ENCODE measurements around the gene CTDP1. TPM values are rescaled to one million over a fixed set of nuclear protein-coding genes. Genes with fewer than 3 reads are reported as not detected.
A peak's percentile ranks its signal among the peaks of the same experiment; 100 is the strongest.
"Not testable (repeated sequence)": the region's sequence is repeated elsewhere in the genome, so short reads cannot be mapped to it uniquely, and the experiment has no call there.

CTDP1 gene
- total RNA-seq, 1 donor from 2014 or later = 9.4 TPM

DNA sequence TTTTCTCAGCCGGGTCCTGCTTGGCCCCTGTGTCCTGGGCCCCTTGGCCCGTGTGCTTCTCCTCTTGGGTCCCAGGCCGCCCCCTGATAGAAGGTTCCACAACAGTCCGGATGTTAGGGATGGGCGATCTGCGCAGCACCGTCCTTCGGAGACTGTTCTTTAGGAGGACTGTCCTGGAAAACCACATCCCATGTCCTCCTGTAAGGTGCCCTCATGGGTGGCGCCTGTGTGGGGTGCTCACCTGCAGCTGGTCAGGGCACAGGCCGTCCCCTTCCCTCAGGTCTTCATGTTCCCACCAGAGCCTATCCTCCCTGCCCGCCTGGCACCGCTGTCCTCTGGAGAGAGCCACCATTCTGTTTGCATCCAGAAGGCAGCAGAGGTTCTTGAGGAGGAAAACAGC, 50.0 kb downstream of the CTDP1 start:
- no peaks in the 10 kb centered on the region for H3K27me3 ChIP-seq (ENCODE audit: control insufficient read depth in 3 of 3, insufficient read depth in 3 of 3, low read length in 3 of 3)
- no peak overlapping the region for H3K9ac ChIP-seq (ENCODE audit: low read depth in 1 of 3, low read length in 3 of 3)
- H3K27ac ChIP-seq (ENCODE audit: low read depth, low read length) = no peak overlapping the region
- peaks cover 37 to 59% (median 51%) of the 10 kb centered on the region in 3 donors for H3K36me3 ChIP-seq (ENCODE audit: control insufficient read depth in 3 of 3, insufficient read depth in 3 of 3, low read length in 3 of 3)
- H3K4me1 ChIP-seq (ENCODE audit: control insufficient read depth in 3 of 3, insufficient read depth in 3 of 3, low read length in 3 of 3) = no peaks in the 10 kb centered on the region
- peaks cover 3 to 16% (median 14%) of the 10 kb centered on the region in 3 donors for H3K9me3 ChIP-seq (ENCODE audit: control insufficient read depth in 3 of 3, low read length in 3 of 3)
- H3K4me3 ChIP-seq (ENCODE audit: low read length in 3 of 3) = no peak overlapping the region

DNA sequence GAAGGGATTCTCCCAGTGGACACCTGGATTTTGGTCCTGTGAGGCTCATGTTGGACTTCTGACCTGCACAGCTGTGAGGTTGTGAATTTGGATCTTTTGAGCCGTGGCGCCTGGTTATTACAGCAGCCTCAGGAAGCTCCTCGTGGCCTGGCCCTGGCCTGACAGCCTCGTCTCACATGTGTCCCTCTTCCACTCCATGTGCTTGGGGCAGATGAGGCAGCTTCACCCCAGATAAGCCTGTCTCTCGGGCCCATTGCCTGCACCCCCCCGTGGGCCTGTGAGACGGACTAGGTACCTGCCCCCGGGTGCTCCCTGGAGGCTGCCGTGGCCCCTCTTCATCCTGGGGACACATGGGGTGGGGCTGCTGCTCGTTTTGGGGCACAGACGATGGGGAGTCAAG, 51.2 kb downstream of the CTDP1 start:
- Histone ChIP-seq H3K9me3 (ENCODE audit: control insufficient read depth in 3 of 3, low read length in 3 of 3) (peaks cover 3 to 16% (median 14%) of the 10 kb centered on the region in 3 donors), H3K27me3 (ENCODE audit: control insufficient read depth in 3 of 3, insufficient read depth in 3 of 3, low read length in 3 of 3) (no peaks in the 10 kb centered on the region), H3K4me1 (ENCODE audit: control insufficient read depth in 3 of 3, insufficient read depth in 3 of 3, low read length in 3 of 3) (no peaks in the 10 kb centered on the region), H3K36me3 (ENCODE audit: control insufficient read depth in 3 of 3, insufficient read depth in 3 of 3, low read length in 3 of 3) (peaks cover 43 to 63% (median 53%) of the 10 kb centered on the region in 3 donors), H3K27ac (ENCODE audit: low read depth, low read length) (no peak overlapping the region), H3K4me3 (ENCODE audit: low read length in 3 of 3) (no peak overlapping the region), H3K9ac (ENCODE audit: low read depth in 1 of 3, low read length in 3 of 3) (no peak overlapping the region)

DNA sequence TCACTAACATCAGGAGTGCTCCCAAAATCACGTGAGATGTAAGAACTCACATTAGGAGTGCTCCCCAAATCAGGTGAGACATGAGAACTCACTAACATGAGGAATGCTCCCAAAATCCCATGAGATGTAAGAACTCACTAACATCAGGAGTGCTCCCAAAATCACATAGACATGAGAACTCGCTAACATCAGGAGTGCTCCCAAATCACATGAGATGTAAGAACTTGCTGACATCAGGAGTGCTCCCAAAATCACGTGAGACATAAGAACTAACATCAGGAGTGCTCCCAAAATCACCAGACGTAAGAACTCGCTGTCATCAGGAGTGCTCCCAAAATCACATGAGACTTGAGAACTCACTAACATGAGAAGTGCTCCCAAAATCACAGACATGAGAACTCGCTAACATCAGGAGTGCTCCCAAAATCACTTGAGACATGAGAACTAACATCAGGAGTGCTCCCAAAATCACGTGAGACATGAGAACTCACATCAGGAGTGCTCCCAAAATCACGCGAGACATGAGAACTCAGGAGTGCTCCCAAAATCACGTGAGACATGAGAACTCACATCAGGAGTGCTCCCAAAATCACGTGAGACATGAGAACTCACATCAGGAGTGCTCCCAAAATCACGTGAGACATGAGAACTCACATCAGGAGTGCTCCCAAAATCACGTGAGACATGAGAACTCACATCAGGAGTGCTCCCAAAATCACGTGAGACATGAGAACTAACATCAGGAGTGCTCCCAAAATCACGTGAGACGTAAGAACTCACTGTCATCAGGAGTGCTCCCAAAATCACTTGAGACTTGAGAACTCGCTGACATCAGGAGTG, 52.5 kb downstream of the CTDP1 start:
- Histone ChIP-seq H3K9me3 (ENCODE audit: control insufficient read depth in 3 of 3, low read length in 3 of 3) (peaks cover 3 to 16% (median 14%) of the 10 kb centered on the region in 3 donors), H3K36me3 (ENCODE audit: control insufficient read depth in 3 of 3, insufficient read depth in 3 of 3, low read length in 3 of 3) (peaks cover 50 to 72% (median 63%) of the 10 kb centered on the region in 3 donors)
- not testable (repeated sequence) for H3K4me3 ChIP-seq (ENCODE audit: low read length in 3 of 3); H3K27me3 ChIP-seq (ENCODE audit: control insufficient read depth in 3 of 3, insufficient read depth in 3 of 3, low read length in 3 of 3); H3K9ac ChIP-seq (ENCODE audit: low read depth in 1 of 3, low read length in 3 of 3); H3K4me1 ChIP-seq (ENCODE audit: control insufficient read depth in 3 of 3, insufficient read depth in 3 of 3, low read length in 3 of 3); H3K27ac ChIP-seq (ENCODE audit: low read depth, low read length)

DNA sequence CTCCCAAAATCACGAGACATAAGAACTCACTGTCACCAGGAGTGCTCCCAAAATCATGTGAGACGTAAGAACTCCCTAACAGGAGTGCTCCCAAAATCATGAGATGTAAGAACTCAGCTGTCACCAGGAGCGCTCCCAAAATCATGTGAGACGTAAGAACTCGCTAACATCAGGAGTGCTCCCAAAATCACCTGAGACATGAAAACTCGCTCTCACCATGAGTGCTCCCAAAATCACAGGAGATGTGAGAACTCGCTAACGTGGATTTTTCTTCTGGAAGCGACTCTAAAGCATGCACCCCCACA, 53.1 kb downstream of the CTDP1 start:
- no peaks in the 10 kb centered on the region for H3K27me3 ChIP-seq (ENCODE audit: control insufficient read depth in 3 of 3, insufficient read depth in 3 of 3, low read length in 3 of 3)
- peaks cover 55 to 73% (median 65%) of the 10 kb centered on the region in 3 donors for H3K36me3 ChIP-seq (ENCODE audit: control insufficient read depth in 3 of 3, insufficient read depth in 3 of 3, low read length in 3 of 3)
- H3K27ac ChIP-seq (ENCODE audit: low read depth, low read length) = no peak overlapping the region
- H3K9me3 ChIP-seq (ENCODE audit: control insufficient read depth in 3 of 3, low read length in 3 of 3) = peaks cover 3 to 16% (median 13%) of the 10 kb centered on the region in 3 donors
- peak overlapping the region in 1 of 3 donors; percentile 6 for H3K4me3 ChIP-seq (ENCODE audit: low read length in 3 of 3)
- no peak overlapping the region for H3K9ac ChIP-seq (ENCODE audit: low read depth in 1 of 3, low read length in 3 of 3)
- H3K4me1 ChIP-seq (ENCODE audit: control insufficient read depth in 3 of 3, insufficient read depth in 3 of 3, low read length in 3 of 3) = no peaks in the 10 kb centered on the region

DNA sequence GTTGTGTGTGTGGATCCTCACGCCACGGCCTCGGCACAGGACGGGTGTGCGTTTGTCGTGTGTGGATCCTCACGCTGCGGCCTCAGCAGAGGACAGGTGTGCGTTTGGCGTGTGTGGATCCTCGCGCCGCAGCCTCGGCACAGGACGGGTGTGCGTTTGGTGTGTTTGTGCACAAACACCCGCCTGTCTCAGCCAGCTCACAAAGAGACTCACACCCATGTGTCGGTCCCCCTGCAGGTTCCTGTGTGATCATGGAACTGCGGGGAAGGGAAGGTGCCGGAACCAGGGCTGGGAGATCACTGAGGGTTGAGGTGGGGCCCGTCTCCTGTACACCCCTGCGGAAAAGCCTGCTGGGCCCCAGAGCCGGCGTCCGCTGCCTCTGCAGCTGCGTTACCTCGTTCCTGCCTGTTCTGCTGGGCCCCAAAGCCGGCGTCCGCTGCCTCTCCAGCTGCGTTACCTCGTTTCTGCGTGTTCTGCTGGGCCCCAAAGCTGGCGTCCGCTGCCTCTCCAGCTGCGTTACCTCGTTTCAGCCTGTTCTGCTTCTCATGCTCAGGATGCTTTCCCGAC, 53.6 kb downstream of the CTDP1 start:
- no peaks in the 10 kb centered on the region for H3K4me1 ChIP-seq (ENCODE audit: control insufficient read depth in 3 of 3, insufficient read depth in 3 of 3, low read length in 3 of 3)
- H3K9me3 ChIP-seq (ENCODE audit: control insufficient read depth in 3 of 3, low read length in 3 of 3) = peaks cover 3 to 16% (median 13%) of the 10 kb centered on the region in 3 donors
- H3K27me3 ChIP-seq (ENCODE audit: control insufficient read depth in 3 of 3, insufficient read depth in 3 of 3, low read length in 3 of 3) = no peaks in the 10 kb centered on the region
- no peak overlapping the region for H3K9ac ChIP-seq (ENCODE audit: low read depth in 1 of 3, low read length in 3 of 3)
- H3K27ac ChIP-seq (ENCODE audit: low read depth, low read length) = no peak overlapping the region
- peaks cover 56 to 73% (median 68%) of the 10 kb centered on the region in 3 donors for H3K36me3 ChIP-seq (ENCODE audit: control insufficient read depth in 3 of 3, insufficient read depth in 3 of 3, low read length in 3 of 3)
- H3K4me3 ChIP-seq (ENCODE audit: low read length in 3 of 3) = peak overlapping the region in 1 of 3 donors; percentile 6

DNA sequence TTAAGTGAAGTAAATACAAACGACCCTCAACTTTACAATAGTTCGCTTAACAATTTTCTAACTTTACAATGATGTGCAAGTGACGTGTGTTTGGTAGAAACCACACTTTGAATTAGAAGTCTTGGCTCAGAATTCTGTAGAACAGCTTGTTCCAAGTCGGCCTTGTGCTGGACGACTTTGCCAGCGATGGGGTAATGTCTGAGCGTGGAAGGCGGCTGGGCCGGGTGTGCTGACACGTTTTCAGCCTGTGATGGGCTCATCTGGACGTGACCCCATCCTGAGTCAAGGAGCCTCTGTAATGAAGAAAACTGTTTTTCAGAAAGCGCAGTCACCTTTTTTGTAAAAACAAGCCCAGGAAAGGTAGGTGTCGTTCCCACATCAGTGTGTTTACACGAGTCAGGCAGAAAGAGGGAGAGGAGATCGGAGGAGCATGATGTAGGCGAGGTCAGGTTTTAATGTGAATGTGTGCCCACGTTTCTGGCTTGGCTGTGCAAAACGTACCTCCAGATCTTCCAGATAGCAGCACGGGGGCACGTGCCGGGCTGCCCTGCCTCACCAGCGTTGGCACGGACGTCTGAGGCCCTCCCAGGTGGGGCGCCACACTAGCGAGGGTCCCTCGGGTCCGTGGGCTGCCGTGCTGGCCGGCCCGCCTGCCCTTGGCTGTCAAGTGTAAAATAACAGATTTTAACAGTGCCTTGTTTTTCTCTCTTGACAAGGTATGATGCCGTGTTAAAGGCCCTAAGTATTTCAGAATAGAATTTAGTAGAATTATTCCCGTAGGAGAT, 54.6 kb downstream of the CTDP1 start:
- H3K27ac ChIP-seq (ENCODE audit: low read depth, low read length) = peak overlapping the region; percentile 25
- H3K9me3 ChIP-seq (ENCODE audit: control insufficient read depth in 3 of 3, low read length in 3 of 3) = peaks cover 3 to 16% (median 13%) of the 10 kb centered on the region in 3 donors
- no peak overlapping the region for H3K4me3 ChIP-seq (ENCODE audit: low read length in 3 of 3)
- peaks cover 48 to 67% (median 65%) of the 10 kb centered on the region in 3 donors for H3K36me3 ChIP-seq (ENCODE audit: control insufficient read depth in 3 of 3, insufficient read depth in 3 of 3, low read length in 3 of 3)
- no peak overlapping the region for H3K9ac ChIP-seq (ENCODE audit: low read depth in 1 of 3, low read length in 3 of 3)
- H3K27me3 ChIP-seq (ENCODE audit: control insufficient read depth in 3 of 3, insufficient read depth in 3 of 3, low read length in 3 of 3) = no peaks in the 10 kb centered on the region
- H3K4me1 ChIP-seq (ENCODE audit: control insufficient read depth in 3 of 3, insufficient read depth in 3 of 3, low read length in 3 of 3) = no peaks in the 10 kb centered on the region

DNA sequence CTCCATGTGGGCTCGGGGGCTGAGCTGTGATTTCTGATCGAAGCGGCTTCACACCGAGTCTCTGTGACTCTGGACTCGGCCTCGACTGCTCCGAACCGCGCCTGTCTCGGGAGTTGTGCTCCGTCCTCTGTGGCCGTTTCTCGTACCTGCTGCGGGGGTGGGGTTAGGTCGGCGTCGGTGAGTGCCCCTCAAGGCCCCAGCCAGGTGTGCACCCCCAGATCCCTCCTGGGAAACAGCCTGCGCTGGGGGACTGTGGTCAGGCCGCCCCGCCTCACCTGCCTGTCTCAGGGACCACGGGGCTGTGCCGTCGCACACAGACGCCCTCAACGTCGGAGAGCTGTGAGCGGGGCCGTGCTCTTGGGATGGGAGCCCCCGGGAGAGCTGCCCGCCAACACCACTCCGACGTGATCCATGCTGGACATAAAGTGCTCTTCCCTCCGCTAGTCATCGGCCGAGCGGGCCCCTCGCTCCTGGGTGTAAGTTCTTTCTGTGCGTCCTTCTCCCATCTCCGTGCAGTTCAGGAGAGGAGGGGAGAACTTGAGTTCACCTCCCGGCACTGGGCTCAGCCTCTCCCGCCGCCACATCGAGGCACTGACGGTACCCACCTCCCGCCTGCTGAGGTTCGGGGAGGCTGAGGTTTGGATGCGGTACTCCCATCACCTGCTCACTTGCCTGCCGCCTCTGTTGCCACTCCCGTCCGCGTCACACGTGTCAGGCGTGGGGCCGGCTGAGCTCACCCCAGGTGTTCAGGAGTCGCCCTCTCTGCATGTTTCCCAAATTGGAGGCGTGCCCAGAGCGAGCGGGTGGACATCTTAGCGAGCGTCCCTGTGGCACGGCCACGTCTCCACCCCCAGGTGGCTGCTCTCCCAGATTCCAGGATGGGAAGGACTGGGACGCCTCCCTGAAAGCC, 55.7 kb downstream of the CTDP1 start:
- H3K4me3 ChIP-seq (ENCODE audit: low read length in 3 of 3) = no peak overlapping the region
- H3K36me3 ChIP-seq (ENCODE audit: control insufficient read depth in 3 of 3, insufficient read depth in 3 of 3, low read length in 3 of 3) = peaks cover 41 to 63% (median 56%) of the 10 kb centered on the region in 3 donors
- no peak overlapping the region for H3K9ac ChIP-seq (ENCODE audit: low read depth in 1 of 3, low read length in 3 of 3)
- no peak overlapping the region for H3K27ac ChIP-seq (ENCODE audit: low read depth, low read length)
- peaks cover 3 to 16% (median 13%) of the 10 kb centered on the region in 3 donors for H3K9me3 ChIP-seq (ENCODE audit: control insufficient read depth in 3 of 3, low read length in 3 of 3)
- H3K27me3 ChIP-seq (ENCODE audit: control insufficient read depth in 3 of 3, insufficient read depth in 3 of 3, low read length in 3 of 3) = no peaks in the 10 kb centered on the region
- H3K4me1 ChIP-seq (ENCODE audit: control insufficient read depth in 3 of 3, insufficient read depth in 3 of 3, low read length in 3 of 3) = no peaks in the 10 kb centered on the region

DNA sequence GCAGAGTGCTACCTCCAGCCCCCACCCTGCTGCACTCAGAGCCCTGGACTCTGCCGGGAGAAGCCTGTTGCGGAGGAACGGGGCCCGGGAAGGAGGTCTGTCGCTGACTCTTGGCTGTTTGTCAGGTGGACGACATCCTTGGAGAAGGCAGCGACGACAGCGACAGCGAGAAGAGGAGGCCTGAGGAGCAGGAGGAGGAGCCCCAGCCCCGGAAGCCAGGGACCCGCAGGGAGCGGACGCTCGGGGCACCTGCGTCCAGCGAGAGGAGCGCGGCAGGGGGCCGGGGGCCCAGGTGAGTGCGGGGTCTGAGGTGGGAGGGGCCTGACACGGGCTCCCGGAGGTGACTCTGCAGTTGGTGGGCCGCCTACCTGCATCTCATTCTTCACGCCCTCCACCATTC, 56.6 kb downstream of the CTDP1 start:
- no peak overlapping the region for H3K4me3 ChIP-seq (ENCODE audit: low read length in 3 of 3)
- H3K9ac ChIP-seq (ENCODE audit: low read depth in 1 of 3, low read length in 3 of 3) = no peak overlapping the region
- H3K4me1 ChIP-seq (ENCODE audit: control insufficient read depth in 3 of 3, insufficient read depth in 3 of 3, low read length in 3 of 3) = no peaks in the 10 kb centered on the region
- peaks cover 3 to 14% (median 13%) of the 10 kb centered on the region in 3 donors for H3K9me3 ChIP-seq (ENCODE audit: control insufficient read depth in 3 of 3, low read length in 3 of 3)
- no peak overlapping the region for H3K27ac ChIP-seq (ENCODE audit: low read depth, low read length)
- peaks cover 38 to 63% (median 47%) of the 10 kb centered on the region in 3 donors for H3K36me3 ChIP-seq (ENCODE audit: control insufficient read depth in 3 of 3, insufficient read depth in 3 of 3, low read length in 3 of 3)
- no peaks in the 10 kb centered on the region for H3K27me3 ChIP-seq (ENCODE audit: control insufficient read depth in 3 of 3, insufficient read depth in 3 of 3, low read length in 3 of 3)

DNA sequence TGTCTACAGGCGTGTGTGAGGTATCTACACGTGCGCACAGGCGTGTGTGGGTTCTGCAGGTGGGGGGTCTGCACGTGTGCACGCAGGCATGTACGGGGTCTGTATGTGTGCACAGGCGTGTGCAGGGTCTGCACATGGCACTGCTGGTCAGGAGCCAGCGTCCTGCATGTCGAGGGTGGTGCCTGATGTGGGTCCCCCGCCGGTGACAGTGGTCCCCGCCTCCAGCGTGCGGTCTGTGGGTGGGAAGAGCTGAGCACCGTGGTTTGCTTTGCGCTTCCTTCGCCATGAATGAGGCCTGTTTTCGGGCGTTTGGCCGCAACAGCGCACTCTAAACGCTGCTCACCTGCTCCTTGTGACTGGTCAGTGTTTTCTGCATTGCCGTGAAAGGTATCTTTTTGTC, 57.2 kb downstream of the CTDP1 start:
- Histone ChIP-seq H3K27ac (ENCODE audit: low read depth, low read length) (no peak overlapping the region), H3K4me1 (ENCODE audit: control insufficient read depth in 3 of 3, insufficient read depth in 3 of 3, low read length in 3 of 3) (no peaks in the 10 kb centered on the region), H3K4me3 (ENCODE audit: low read length in 3 of 3) (no peak overlapping the region), H3K27me3 (ENCODE audit: control insufficient read depth in 3 of 3, insufficient read depth in 3 of 3, low read length in 3 of 3) (no peaks in the 10 kb centered on the region), H3K9me3 (ENCODE audit: control insufficient read depth in 3 of 3, low read length in 3 of 3) (peaks cover 2 to 14% (median 13%) of the 10 kb centered on the region in 3 donors), H3K36me3 (ENCODE audit: control insufficient read depth in 3 of 3, insufficient read depth in 3 of 3, low read length in 3 of 3) (peaks cover 34 to 62% (median 41%) of the 10 kb centered on the region in 3 donors), H3K9ac (ENCODE audit: low read depth in 1 of 3, low read length in 3 of 3) (no peak overlapping the region)
